AG04449 (cell line): ENCODE measurements around the gene UGT2A2.

ENCODE experiments used
- CTCF ChIA-PET: fragments of 350-600 bp; formaldehyde crosslinking; extraction: SDS; loops from one replicate; lab custom pipeline; 2021; ENCODE audit warnings: antibody characterized with exemption; lab: Yijun Ruan, JAX
- POLR2A ChIA-PET: fragments of 400-600, 350-600 bp; formaldehyde crosslinking; extraction: SDS; loops from one replicate; lab custom pipeline; 2020; ENCODE audit warnings: antibody characterized with exemption, inconsistent platforms; lab: Yijun Ruan, JAX
- DNase-seq: peaks from one replicate; pipeline ENCODE4 v3.0.0-alpha.2; 2010; ENCODE audit warnings: low read depth, low spot score
- H3K4me3 ChIP-seq: 2 replicates; pipeline ENCODE4 v1.5.1; 2011; ENCODE audit warnings: low read depth, mild to moderate bottlenecking, control low read depth, low read length
- CTCF ChIP-seq: IDR thresholded peaks from one replicate; pipeline ENCODE4 v1.5.1; 2011; ENCODE audit warnings: mild to moderate bottlenecking, moderate library complexity, low read length, control low read depth, inconsistent platforms; ENCODE audit not compliant: insufficient read depth; ENCODE audit errors: missing control alignments

UGT2A2 gene

GRCh38 chr4:69617083-69617694 lies 22.3 kb downstream of the UGT2A2 start:
- no peak overlapping the region for H3K4me3 ChIP-seq
- POLR2A ChIA-PET = no interaction called here
- CTCF ChIA-PET = interaction anchor here (0.7 to 3.7 kb wide), 5 partner anchors 23 to 1119 kb away, joined by 3 to 25 read pairs (median 7); partner anchors contain the start of gene UGT2A2
- no peak for DNase-seq
- peak; percentile 34 for TF ChIP-seq CTCF

- ChIA-PET CTCF (no interaction called here), POLR2A (no interaction called here)
- no peak for TF ChIP-seq CTCF
- DNase-seq = no peak
- H3K4me3 ChIP-seq = no peak overlapping the region
Observed at GRCh38 chr4:69610484-69610883, 29.0 kb downstream of the UGT2A2 start.

DNA sequence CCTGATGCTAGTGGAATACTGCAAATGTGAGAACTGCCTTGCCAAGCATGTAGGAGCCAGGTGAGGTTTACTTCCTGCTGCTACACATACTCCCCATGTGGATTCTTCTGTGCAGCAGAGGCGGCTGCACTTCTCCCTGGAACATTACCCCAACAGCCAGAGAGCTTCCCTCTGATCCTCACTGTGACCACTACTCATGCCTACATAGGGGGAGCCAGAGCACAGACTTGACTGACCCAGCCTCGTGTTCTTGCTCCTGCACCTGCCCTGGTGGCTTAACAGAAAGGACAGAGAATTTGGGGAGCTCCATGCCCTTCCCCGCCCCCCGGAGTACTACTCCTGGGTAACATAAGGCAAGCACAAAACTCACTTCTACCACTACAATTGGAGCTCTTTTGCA lies 38.4 kb downstream of the UGT2A2 start:
- no peak for DNase-seq
- POLR2A ChIA-PET = no interaction called here
- TF ChIP-seq CTCF = no peak
- H3K4me3 ChIP-seq = no peak overlapping the region
- CTCF ChIA-PET = no interaction called here

GRCh38 chr4:69600013-69600412 lies 39.4 kb downstream of the UGT2A2 start:
- ChIA-PET POLR2A (no interaction called here), CTCF (no interaction called here)
- no peak overlapping the region for H3K4me3 ChIP-seq
- TF ChIP-seq CTCF = no peak
- no peak for DNase-seq

- DNase-seq = no peak
- H3K4me3 ChIP-seq = no peak overlapping the region
- ChIA-PET CTCF (no interaction called here), POLR2A (no interaction called here)
- TF ChIP-seq CTCF = no peak
Observed at GRCh38 chr4:69594382-69594781, 45.1 kb downstream of the UGT2A2 start.

GRCh38 chr4:69591364-69591763 lies 48.1 kb downstream of the UGT2A2 start:
- no peak for DNase-seq
- no peak for TF ChIP-seq CTCF
- POLR2A ChIA-PET = no interaction called here
- CTCF ChIA-PET = no interaction called here
- H3K4me3 ChIP-seq = no peak overlapping the region
